Suprapubic skin (tissue), 4 donors: ENCODE results near the gene GPLD1.

ENCODE experiments used
- CTCF ChIP-seq, 2 donors: fragments of 200-600 bp in 1 of 2; fragments of 450-650 bp in 1 of 2; sonication (generic) in 1 of 2; IDR thresholded peaks; one replicate each; pipeline ENCODE4 v1.5.1; 2016 to 2019; ENCODE audit warnings: antibody characterized with exemption in 2 of 2, mild to moderate bottlenecking in 1 of 2, moderate library complexity in 1 of 2
- POLR2A ChIP-seq, 2 donors: fragments of 450-650 bp; IDR thresholded peaks; one replicate each; pipeline ENCODE4 v1.6.1; 2017; ENCODE audit warnings: antibody characterized with exemption in 2 of 2, mild to moderate bottlenecking in 2 of 2, moderate library complexity in 2 of 2
- POLR2AphosphoS5 ChIP-seq, 3 donors: sonication (generic); formaldehyde crosslinking; IDR thresholded peaks; one replicate each; pipeline ENCODE4 v1.6.1; 2017; ENCODE audit warnings: antibody characterized with exemption in 3 of 3

- TF ChIP-seq CTCF (IDR thresholded peaks at IDR 0.05) (no peak), POLR2A (IDR thresholded peaks at IDR 0.05) (no peak), POLR2AphosphoS5 (IDR thresholded peaks at IDR 0.05) (no peak)
Observed at GRCh38 chr6:24403501-24403824, 85.9 kb downstream of the GPLD1 start.
